NCI-H2196 (cell line): ENCODE measurements around the gene CABLES2.

Experiments used
- DNase-seq: peaks from one replicate; lab custom pipeline; 2025; ENCODE audit not compliant: unreplicated experiment; lab: John Stamatoyannopoulos, UW

CABLES2 gene

DNA sequence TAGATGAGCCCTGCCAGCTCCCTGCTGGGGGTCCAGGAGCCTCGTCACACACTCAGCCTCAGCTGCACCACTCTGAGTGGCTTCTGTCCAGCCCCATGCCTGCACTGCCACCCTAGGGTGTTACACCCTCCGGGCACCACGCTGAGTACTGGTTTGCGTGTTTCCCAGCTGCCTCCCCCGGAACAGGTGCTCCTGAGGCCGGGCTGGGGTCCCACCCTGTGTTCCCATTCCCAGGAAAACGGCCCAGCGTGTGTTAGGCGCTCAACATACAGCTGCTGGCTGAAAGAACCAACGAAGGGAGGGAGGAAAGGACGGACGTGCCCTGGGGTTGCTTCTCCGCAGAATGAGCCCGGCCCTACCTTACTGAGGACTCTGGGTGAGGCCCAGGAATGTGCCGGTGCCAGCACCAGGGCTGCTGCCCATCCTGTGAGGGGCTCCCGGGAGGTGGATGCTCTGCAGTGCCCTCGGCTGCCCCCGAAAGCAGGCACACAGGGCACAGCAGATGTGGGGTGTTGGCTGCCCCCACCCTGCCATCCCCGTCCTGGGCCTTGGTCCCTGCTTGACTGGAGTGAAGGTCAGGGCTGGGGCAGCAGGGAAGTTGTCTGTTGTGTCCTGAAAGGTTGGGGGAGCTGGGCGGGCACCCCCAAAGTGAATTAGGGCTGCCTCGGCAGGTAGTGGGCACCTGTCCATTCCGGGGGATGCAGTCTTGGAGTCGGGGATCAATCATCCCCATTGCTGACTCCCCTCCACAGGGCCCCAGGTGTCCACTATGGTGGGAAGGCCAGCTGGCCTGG, 56.3 kb downstream of the CABLES2 start:
- DNase-seq = no peak

DNA sequence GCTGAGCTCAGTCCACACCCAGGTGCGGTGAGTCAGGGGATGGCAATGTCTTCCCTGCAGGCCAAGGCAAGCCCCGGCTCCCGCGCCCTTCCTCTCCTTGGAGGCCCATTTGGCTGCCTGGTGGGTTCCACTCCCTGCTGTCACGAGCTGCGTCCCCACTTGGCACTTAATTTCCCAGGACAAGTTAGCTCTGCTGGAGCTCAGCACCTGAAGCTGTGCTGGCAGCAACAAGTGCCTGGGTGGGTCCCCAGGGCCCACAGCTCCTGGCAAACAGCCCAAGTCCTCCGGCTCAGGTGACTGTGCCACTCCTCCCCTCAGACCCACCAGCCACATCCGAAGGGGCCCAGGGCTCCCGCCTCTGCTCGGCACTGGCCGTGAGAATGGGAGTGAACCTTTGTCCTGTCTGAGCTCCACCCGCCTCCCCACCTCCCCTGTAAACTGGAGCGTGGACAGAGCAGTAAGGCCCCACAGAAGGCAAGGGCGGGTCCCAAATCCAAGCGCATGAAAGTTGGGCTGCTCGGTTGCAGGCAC, 56.9 kb downstream of the CABLES2 start:
- no peak for DNase-seq

DNA sequence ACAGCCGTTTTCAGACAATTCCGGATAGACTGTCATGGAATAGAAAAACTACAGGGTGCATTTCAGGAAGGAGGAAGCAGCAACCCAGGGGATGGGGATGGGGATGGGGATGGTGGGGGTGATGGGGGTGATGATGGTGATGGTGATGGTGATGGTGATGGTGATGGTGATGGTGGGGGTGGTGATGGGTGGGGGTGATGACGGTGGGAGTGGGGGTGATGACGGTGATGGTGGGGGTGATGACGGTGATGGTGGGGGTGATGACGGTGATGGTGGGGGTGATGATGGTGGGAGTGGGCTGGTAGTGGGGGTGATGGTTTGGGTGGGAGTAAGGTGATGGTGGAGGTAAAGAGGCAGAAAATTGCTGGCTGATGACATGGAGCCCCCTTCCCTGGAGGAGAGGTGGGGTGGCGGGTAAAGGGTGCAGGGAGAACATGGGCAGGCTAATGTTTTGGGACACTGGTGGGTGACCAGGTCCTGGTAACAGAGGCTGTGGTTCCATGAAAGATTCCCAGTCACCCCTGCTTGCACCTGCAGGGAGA, 57.5 kb downstream of the CABLES2 start:
- no peak for DNase-seq

DNA sequence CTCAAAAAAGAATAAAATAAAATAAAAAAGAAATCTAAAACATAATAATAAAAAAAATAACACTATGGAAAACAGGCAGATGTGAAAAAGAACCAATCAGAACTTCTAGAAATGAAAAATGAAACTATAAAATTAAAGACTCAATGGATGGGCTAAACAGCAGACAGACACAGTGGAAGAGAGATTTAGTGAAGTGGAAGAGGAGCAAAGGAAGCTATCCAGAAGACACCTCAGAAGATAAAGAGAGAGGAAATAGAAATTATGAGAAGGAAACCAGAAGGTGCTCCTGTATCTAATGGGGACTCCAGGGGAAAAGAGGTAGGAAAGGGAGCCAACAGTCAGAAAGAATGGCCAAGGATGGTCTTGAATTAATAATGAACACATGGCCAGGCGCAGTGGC, 58.5 kb downstream of the CABLES2 start:
- DNase-seq = no peak

DNA sequence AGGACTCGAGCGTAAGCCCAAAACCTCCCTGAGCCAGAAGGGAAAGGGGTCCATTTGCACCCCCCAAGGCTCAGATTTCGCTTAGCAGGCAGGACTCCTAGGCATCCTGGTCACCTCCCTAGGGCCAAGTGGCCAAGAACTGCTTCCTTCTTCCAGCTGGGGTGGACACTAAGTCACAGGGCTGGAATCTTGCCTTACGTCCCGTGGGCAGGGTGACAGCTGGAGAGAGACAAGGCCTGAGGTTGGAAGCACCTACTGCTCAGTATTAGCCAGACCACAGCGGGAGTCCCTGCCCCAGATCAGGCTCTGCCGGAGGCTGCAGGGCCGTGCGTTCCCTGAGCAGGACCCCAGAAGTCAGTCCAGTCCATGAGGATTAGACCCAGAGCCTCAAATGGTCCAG, 59.6 kb downstream of the CABLES2 start:
- no peak for DNase-seq

DNA sequence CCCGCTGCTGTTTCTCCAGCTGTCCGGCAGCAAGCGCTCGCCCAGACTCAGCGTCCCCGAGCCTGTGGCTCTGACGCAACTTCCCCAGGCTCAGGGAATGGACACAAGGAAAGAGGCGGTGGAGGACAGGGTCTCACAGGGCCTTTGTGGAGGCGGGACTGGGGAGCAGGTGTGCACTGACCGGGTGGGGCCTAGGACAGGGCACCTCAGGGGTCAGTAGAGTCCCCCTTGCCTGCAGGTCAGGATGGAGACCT, 60.0 kb downstream of the CABLES2 start:
- no peak for DNase-seq

DNA sequence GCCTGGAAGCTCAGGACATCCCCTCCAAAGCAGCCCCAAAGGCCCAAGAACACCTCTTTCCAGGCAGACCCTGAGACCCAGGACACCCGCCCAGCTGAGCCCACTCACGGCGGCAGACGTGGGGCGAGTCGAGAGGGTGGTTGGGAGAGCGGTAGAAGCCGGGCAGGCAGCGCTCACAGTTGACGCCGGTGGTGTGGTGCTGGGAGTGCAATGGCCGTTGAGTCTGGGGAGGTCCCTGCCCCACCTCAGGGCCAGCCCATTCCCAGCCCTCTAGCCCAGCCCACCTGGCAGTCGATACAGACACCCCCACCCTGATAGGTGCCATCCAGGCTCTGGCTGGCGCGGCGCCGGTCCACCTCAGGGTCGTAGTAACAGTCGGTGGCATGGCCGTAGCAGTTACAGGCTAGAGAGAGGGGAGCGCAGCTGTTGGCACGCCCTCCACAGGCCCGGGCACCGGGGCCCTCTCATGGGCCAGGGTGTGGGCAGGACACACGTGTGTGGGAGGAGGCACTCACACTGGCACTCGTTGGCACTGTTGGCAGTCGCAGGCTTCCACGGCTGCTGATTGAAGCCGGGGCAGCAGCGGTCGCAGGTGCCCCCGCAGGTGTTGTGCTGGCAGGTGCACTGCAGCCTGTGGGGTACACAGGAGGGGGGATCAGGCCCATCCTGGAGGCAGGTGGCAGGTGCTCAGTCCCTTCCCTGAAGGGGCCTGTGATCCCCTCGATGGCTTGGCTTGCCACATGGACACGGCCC, 60.5 kb downstream of the CABLES2 start:
- no peak for DNase-seq

DNA sequence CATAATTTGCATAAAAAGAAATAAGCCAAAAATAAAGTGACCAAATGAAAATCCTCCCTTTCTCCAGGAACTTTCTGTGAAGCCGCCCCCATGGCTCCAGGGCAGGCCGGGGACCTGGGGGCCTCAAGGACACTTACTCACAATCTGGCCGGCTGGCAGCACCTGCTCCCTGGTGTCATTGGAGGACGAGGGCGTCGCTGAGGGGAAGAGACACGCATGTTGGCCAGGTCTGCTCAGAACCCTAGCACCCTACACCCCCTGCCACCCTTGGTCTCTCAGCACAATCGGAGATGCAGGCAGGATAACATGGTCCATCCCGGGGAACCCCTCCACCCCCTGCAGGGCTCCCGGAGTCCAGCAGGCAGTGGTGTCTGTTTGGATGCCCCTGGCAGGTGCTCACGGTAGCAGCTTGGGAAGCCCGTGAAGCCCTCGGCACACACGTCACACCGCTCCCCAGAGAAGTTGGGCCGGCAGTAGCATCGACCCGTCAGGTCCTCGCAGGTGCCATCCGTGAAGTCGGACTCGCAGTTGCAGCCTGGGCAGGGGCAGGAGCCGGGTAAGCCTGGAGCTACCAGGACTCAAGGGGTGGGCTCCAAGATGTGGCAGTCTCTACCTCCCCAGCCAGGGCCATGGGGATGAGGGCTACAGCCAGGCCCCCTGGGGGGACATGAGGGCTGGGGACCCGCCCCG, 61.3 kb downstream of the CABLES2 start:
- DNase-seq = no peak

DNA sequence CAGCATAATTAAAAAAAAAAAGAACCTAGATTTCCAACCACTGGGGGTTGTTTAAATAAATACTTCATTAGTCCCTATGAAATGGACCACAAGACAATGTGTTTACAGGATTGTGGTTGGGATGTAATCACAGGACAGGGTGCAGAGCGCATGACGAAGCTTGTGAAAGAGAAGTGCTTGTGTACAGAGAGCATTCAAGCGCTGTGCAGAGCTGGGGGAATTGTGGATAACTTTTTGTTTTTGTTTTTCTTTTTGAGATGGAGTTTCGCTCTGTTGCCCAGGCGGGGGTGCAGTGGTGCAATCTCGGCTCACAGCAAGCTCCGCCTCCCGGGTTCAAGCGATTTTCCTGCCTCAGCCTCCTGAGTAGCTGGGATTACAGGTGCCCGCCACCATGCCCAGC, 62.3 kb downstream of the CABLES2 start:
- DNase-seq = no peak

DNA sequence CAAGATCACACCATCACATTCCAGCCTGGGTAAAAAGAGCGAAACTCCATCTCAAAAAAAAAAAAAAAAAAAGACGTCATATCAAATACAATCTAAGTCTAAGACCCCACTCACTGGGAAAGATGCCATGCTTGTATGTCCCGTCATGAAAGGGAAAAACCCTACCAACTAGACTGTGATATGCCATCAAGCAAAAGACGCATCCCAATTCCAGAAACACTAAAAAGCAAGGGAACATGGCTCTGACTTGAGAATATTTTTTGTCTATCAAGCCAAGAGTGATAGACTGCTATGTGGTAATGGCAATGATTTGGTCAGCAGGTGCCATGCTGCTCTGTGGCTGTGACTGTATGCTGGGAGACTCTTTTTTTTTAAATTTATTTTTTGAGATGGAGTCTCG, 63.0 kb downstream of the CABLES2 start:
- no peak for DNase-seq

DNA sequence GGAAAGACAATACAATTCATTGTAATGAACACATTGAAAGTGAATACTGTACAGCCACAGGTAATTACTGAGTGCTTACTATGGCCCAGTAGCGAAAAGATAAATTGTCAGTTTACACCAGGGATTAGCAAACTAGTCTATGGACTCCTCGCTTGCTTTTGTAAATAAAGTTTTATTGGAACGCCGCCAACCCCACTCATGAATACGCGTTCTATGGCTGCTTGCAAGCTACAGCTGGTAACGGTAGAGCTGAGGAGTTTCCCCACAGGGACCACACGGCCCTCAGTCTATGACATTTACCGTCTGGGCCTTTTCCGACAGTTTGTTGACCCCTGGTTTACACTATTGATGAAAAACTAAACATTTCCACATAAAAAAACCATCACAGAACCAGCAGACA, 64.2 kb downstream of the CABLES2 start:
- DNase-seq = peak; percentile 55

DNA sequence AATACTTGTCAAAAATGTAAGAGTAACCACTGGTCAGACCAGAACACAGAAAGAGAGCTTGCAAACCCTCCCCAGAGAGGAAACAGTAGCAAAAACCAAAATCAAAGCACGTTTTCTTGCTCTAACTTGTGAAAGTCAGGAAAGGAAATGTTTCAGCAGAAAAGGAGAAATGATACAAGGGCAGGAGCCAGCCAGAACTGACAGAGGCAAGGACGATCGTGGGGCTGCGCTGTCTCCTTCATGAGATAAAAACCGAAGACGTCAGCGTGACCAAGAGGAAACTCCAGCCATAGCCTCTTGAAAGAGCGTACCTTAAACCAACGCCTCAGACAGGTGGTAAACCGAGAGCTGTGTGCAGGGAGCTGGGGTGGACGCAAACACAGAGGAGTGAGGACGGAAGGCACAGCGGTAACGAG, 67.4 kb downstream of the CABLES2 start:
- DNase-seq = no peak
